GM11168 (cell line): ENCODE measurements around the gene CARMIL1.

ENCODE experiments used
- in situ Hi-C: fragments of 300-500 bp; cut with MboI; formaldehyde crosslinking; loops from one replicate; pipeline ENCODE4 v1.12.0; 2022; ENCODE audit warnings: low sequenced_read_pairs; ENCODE audit not compliant: unreplicated experiment

Gene CARMIL1

DNA sequence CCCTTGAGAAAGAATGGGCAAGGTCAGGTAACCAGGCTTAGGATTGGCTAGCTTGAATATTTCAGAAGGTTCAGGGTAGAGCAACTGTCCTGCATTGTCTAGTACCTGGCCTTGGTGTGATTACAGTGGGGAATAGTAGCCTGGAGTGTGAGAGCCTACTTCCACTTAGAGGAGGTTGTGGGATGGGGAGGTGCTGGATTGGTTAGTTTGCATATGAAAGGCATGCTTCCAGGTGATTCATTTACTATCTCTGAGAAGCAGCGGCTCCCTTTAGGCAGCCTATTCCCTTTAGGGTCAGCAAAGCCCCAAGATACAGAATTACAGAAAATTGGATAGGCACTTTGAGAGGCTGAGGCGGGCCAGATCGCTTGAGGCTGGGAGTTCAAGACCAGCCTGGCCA is 347.8 kb downstream of the CARMIL1 start:
- in situ Hi-C loops: no loop called here

GRCh38 chr6:25628471-25629197 is 349.5 kb downstream of the CARMIL1 start:
- in situ Hi-C loops: no loop called here

GRCh38 chr6:25629198-25629576 is 350.0 kb downstream of the CARMIL1 start:
- in situ Hi-C loops: no loop called here

GRCh38 chr6:25630508-25631278 is 351.5 kb downstream of the CARMIL1 start:
- in situ Hi-C loops: no loop called here

GRCh38 chr6:25635886-25636317 is 356.7 kb downstream of the CARMIL1 start:
- in situ Hi-C loops: no loop called here

- in situ Hi-C loops: no loop called here
Measured at GRCh38 chr6:25637211-25637610, 358.0 kb downstream of the CARMIL1 start.

GRCh38 chr6:25637960-25638434 is 358.8 kb downstream of the CARMIL1 start:
- in situ Hi-C loops: no loop called here

DNA sequence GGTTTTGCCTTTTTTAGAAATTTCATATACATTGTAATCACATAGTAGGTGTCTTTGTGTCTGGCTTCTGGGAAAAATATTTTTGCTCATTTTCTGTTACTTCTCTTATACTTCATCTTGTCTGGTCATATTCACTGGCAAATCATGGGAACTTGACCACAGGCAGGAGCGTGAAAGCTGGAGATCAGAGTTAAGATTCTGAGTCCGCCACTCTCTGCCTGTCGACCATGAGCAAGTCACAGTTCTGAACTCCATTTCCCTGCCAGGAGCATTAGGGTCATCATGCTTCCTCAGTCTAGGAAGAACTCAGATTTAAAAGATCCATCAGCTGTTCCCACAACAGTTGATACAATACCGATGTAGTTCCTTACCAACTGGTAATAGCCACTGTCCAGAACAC is 360.5 kb downstream of the CARMIL1 start:
- in situ Hi-C loops: no loop called here

DNA sequence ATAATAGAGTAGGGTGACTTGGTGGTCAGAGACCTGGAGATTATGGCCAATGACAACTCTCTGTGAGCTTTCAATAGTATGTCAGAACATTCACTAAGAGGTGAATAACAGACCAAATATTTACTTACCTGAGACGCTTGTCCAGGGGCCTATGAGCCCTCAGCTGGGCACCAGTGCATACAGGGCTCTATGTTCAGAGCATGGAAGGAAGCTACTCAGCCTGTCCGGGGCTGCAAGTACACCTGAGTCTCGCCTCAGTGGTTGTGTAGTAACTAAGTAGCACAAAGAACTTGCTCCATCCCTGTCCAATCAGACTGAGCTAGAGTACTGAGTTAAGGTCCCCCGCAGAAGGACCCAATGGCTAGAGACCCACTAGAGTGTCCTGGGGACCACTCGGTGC is 361.3 kb downstream of the CARMIL1 start:
- in situ Hi-C loops: no loop called here

DNA sequence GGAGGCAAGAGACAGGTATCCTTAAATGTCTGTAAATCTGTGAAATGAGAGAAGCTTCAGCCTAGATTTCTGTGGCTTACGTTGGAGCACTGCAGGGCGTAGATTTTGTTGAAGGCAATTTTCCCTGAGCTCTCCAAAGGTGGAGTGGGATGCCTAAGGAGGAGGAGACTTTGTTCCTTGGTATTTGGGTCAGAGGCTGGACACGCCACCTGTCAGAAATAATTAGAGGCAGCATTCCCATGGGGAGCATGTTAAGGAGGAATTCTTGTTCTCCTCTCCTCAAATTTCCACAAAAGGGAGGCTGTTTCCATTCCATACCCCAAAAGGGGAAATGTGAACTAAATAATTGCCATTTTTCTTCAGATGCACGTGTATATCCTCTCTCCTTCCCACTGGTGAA is 361.7 kb downstream of the CARMIL1 start:
- in situ Hi-C loops: no loop called here

- in situ Hi-C loops: no loop called here
Measured at GRCh38 chr6:25641377-25641776, 362.2 kb downstream of the CARMIL1 start.

DNA sequence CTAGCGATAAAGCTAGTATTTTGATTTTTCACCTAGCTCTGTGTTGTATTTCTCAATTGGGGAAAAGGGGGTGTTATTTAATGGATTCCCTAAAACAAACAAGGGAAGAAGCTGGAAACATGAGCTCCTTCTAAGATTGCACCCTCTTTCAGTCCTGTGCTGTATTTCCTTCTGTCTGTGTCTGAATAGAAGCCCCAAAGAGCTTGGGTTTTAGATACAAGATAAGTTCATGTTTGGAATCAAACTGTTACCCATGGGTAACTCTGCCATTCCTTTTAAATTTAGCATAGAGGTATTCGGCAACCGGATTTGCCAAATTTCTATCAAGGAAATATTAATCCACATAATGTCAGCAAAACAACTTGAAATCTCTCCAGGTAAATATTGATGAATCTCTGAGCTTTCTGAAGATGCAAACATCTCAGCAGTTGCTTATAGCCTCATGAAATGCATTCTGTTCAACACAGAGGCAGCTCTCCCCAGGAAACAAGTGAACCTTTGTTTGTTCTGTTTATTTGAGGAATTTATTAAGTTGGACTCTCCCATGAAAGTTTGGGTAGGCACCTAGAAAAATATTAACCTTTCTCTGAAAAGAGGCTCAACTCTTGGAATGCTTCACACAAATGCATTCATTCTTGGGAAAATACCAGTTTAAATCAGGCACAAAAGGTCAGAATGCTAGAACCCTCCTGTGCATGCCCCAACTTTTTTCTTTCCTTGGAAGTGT is 362.9 kb downstream of the CARMIL1 start:
- in situ Hi-C loops: no loop called here

GRCh38 chr6:25642667-25643328 is 363.6 kb downstream of the CARMIL1 start:
- in situ Hi-C loops: no loop called here

GRCh38 chr6:25645916-25646315 is 366.7 kb downstream of the CARMIL1 start:
- in situ Hi-C loops: no loop called here

DNA sequence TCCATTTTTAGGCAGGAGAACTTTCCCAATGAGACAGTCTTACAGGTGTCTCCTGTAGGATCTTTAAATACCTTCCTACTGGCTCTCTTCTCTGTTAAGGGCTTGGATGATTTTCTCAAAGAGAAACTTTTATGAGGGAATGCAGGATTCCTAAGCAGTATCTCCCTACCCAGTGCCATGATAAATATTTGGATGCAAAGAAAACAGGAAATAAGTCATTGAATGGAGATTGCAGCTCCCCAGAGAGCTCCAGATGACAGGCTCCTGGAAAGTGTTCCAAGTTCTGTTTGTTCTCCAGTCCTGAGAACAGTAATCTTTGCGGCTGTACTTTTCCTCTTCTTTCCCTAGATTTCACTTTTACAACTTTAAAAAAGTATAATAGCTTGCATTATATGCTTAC is 370.4 kb downstream of the CARMIL1 start:
- in situ Hi-C loops: no loop called here

- in situ Hi-C loops: no loop called here
Measured at GRCh38 chr6:25652007-25652515, 372.9 kb downstream of the CARMIL1 start, which contains the start of gene SCGN. Gene SCGN, plus strand, starts transcription at chr6:25652215. Its CDS starts 189 bp downstream, at chr6:25652404.

DNA sequence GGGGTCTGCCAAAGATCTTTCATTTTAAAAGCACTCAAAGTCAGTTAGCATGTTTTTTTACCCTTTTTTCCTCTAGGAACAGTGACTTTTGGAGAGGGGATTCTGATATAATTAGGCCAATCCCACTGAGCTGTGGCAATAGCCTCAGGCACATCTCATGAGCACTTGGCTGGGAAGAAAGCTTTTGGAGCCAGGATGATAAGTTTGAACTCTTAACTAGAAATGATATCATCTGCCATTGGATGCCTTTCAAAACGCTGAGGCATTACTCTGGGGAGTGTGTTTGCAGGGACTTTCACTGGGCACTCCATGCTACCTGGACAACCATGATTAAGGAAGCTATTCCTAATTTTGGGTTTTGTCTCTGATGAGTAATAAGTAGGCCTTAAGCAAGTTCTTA is 376.5 kb downstream of the CARMIL1 start:
- in situ Hi-C loops: no loop called here

DNA sequence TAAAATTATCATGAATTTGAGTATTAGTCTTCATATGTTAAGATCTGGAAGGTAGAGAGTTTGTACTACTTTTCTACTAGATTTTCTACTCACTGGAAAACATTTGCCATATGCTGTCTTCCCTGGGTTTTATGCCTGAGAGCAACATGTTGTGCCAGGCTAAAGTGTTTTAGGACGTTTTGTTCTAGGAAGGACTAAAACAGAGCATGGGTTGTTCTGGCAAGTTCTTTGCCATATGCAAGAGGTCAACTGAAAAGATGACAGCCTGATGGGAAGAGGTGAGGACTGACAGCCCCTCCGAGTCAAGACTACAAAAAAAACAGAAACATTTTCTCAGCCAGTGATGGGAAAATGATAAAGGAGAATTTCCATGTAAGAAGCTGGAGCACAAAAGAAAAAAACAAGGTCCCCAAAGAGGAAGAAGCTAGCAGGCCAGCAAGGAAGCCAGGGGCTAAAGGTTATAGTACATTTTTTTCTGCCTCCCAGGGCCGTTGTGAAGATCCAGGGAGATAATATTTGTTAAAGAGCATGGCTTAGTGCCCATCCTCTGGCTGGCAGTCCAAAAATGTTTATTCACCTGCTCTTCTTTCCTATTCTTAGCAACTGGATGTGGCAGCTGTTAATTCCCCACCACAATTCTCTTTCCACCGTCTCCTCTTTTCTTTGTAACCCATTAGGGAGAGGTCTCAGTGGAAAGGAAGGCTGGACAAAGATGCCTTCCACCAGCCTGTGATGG is 380.6 kb downstream of the CARMIL1 start:
- in situ Hi-C loops: no loop called here

DNA sequence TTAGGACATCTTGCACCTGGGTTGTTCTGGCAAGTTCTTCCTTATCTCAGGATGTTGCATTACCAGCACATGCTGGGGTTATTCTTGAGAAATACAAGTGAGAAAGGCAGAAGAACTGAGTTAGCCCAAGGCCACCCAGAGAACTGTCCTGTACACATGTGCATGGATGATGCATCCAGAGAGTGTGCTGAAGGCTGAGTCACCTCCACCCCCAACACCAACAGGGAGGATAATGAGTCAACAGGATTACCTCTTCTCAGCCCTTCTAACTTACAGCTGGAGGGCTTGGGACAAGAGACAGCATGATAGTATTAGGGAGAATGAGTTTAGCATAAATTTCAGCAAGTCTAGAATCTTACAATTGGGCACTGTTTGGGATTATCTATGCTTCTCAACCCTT is 381.3 kb downstream of the CARMIL1 start:
- in situ Hi-C loops: no loop called here
